ENCODE results near the gene NEDD8.

- no peak for TF ChIP-seq TAF1 (IDR thresholded peaks at IDR 0.05; ENCODE audit: borderline replicate concordance, insufficient read depth, low read length)
- TF ChIP-seq POLR2AphosphoS5 (IDR thresholded peaks at IDR 0.05; ENCODE audit: low read depth, low read length) = no peak
- no peak for TF ChIP-seq REST (IDR thresholded peaks at IDR 0.05; ENCODE audit: insufficient read depth in 1 of 2, low read depth in 2 of 2, low read length in 2 of 2)
- TF ChIP-seq SIN3A (IDR thresholded peaks at IDR 0.05; ENCODE audit: borderline replicate concordance, insufficient read depth, low read length) = no peak
Observed at GRCh38 chr14:24167469-24168114, 64.6 kb downstream of the NEDD8 start.

Data from PFSK-1 (cell line).